SK-N-SH (cell line): ENCODE data around the gene RIPOR2. TPM values are rescaled to one million over a fixed set of nuclear protein-coding genes. Genes with fewer than 3 reads are reported as not detected.

Experiments
- CTCF ChIA-PET: fragments of 300-600, 350-600 bp; formaldehyde crosslinking; extraction: SDS; loops from one replicate; lab custom pipeline; 2021; lab: Yijun Ruan, JAX
- POLR2A ChIA-PET: fragments of 350-600 bp; sonication (Branson Sonifier 250); formaldehyde crosslinking; extraction: SDS; loops from one replicate; lab custom pipeline; 2020; ENCODE audit warnings: antibody characterized with exemption, inconsistent platforms; lab: Yijun Ruan, JAX
- DNase-seq: peaks from one replicate; pipeline ENCODE4 v3.0.0; 2012
- H2AFZ ChIP-seq: fragments of 200-600 bp; sonication (generic); 2 replicates; pipeline ENCODE4 v1.8.1; 2016; ENCODE audit warnings: antibody characterized with exemption, mild to moderate bottlenecking, low read depth
- H3F3A ChIP-seq: fragments of 200-600 bp; sonication (generic); replicated peaks from 2 replicates; pipeline ENCODE3; 2016; ENCODE audit warnings: antibody characterized with exemption, mild to moderate bottlenecking; ENCODE audit not compliant: insufficient read depth
- H3K27ac ChIP-seq, 2 experiments: fragments of 200-500 bp in 1 of 2; fragments of 200-600 bp in 1 of 2; sonication (Bioruptor generic) in 1 of 2; sonication (generic), shearing (Covaris generic) in 1 of 2; 2 replicates each; pipeline versions ENCODE4 v1.5.1 to v1.6.1; 2014 to 2016; ENCODE audit warnings: low read depth in 2 of 2, inconsistent platforms in 1 of 2, low read length in 1 of 2, mild to moderate bottlenecking in 1 of 2, mixed read lengths in 1 of 2
- H3K27me3 ChIP-seq: fragments of 200-600 bp; sonication (generic), shearing (Covaris generic); 2 replicates; pipeline ENCODE4 v1.6.1; 2016; ENCODE audit warnings: mixed run types; ENCODE audit not compliant: insufficient read depth
- H3K36me3 ChIP-seq, 2 experiments: fragments of 200-500 bp in 1 of 2; fragments of 200-600 bp in 1 of 2; sonication (Bioruptor generic) in 1 of 2; sonication (generic) in 1 of 2; replicated peaks in 1 of 2; 2 replicates each; pipeline versions ENCODE3 to v1.5.1; 2014 to 2016; ENCODE audit warnings: low read length in 1 of 2, mild to moderate bottlenecking in 1 of 2; ENCODE audit not compliant: insufficient read depth in 2 of 2, control insufficient read depth in 1 of 2
- H3K4me1 ChIP-seq, 2 experiments: fragments of 200-500 bp in 1 of 2; fragments of 200-600 bp in 1 of 2; sonication (Bioruptor generic) in 1 of 2; sonication (generic), shearing (Covaris generic) in 1 of 2; 2 replicates each; pipeline versions ENCODE4 v1.5.1 to v1.6.1; 2014 to 2016; ENCODE audit warnings: low read depth in 1 of 2, low read length in 1 of 2, mixed run types in 1 of 2; ENCODE audit not compliant: insufficient read depth in 2 of 2, control insufficient read depth in 1 of 2
- H3K4me2 ChIP-seq: fragments of 200-600 bp; sonication (generic), shearing (Covaris generic); 2 replicates; pipeline ENCODE4 v1.6.1; 2017; ENCODE audit warnings: mixed run types
- H3K4me3 ChIP-seq, 2 experiments: fragments of 200-500 bp in 1 of 2; fragments of 200-600 bp in 1 of 2; sonication (Bioruptor generic) in 1 of 2; sonication (generic), shearing (Covaris generic) in 1 of 2; 2 replicates each; pipeline versions ENCODE4 v1.5.1 to v1.8.1; 2014 to 2016; ENCODE audit warnings: low read depth in 2 of 2, inconsistent platforms in 1 of 2, low read length in 1 of 2, mild to moderate bottlenecking in 1 of 2, mixed read lengths in 1 of 2, moderate library complexity in 1 of 2
- H3K79me2 ChIP-seq: fragments of 200-600 bp; sonication (generic); 2 replicates; pipeline ENCODE4 v1.8.1; 2017; ENCODE audit warnings: mild to moderate bottlenecking; ENCODE audit not compliant: insufficient read depth
- H3K9ac ChIP-seq: fragments of 200-600 bp; sonication (generic); 2 replicates; pipeline ENCODE4 v1.6.1; 2017; ENCODE audit warnings: mixed run types
- H3K9me2 ChIP-seq: fragments of 200-600 bp; sonication (generic); 2 replicates; pipeline ENCODE4 v1.6.1; 2017; ENCODE audit warnings: mixed run types
- H3K9me3 ChIP-seq: fragments of 200-600 bp; sonication (generic); 2 replicates; pipeline ENCODE4 v1.6.1; 2017; ENCODE audit warnings: mixed run types, mild to moderate bottlenecking, moderate library complexity
- H4K20me1 ChIP-seq: fragments of 200-600 bp; sonication (generic); 2 replicates; pipeline ENCODE4 v1.6.1; 2017; ENCODE audit warnings: mild to moderate bottlenecking, mixed run types; ENCODE audit not compliant: insufficient read depth
- ELF1 ChIP-seq: IDR thresholded peaks from 2 replicates; pipeline ENCODE4 v1.4.0; 2012
- FOSL2 ChIP-seq: IDR thresholded peaks from 2 replicates; pipeline ENCODE4 v1.4.0; 2012; ENCODE audit warnings: low read depth, mild to moderate bottlenecking, moderate library complexity, borderline replicate concordance
- GATA2 ChIP-seq: sonication (generic); formaldehyde crosslinking; IDR thresholded peaks from 2 replicates; pipeline ENCODE4 v1.5.0; 2020; ENCODE audit warnings: mild to moderate bottlenecking, missing genetic modification reagents
- MXI1 ChIP-seq: IDR thresholded peaks from 2 replicates; pipeline ENCODE4 v1.6.1; 2012; ENCODE audit warnings: mild to moderate bottlenecking, low read depth, low read length, improper control_type of control experiment
- RCOR1 ChIP-seq: fragments of 150-350 bp; IDR thresholded peaks from 2 replicates; pipeline ENCODE4 v1.6.1; 2017; ENCODE audit warnings: antibody characterized with exemption, low read length
- RFX5 ChIP-seq: IDR thresholded peaks from 2 replicates; pipeline ENCODE4 v1.6.1; 2012; ENCODE audit warnings: mild to moderate bottlenecking, improper control_type of control experiment, low read length
- SMC3 ChIP-seq: IDR thresholded peaks from 2 replicates; pipeline ENCODE4 v1.6.1; 2012; ENCODE audit warnings: low read depth, low read length, improper control_type of control experiment
- WGBS: methylation state at CpG from one replicate; pipeline ENCODE4 v1.1.6; 2017; ENCODE audit warnings: low lambda C conversion rate; 5-methylcytosine and 5-hydroxymethylcytosine counted together
- polyA plus RNA-seq, 3 experiments: library from polyadenylated mRNA; depleted of rRNA; stranded (reverse); fragments of >200 nt; gene quantifications; 2 replicates each; pipeline ENCODE4 v1.2.3, GENCODE V29; 2012
- TF ChIP-seq, protein P1 (sequence below): IDR thresholded peaks from 2 replicates; pipeline ENCODE4 v1.6.1; 2012; ENCODE audit warnings: mild to moderate bottlenecking, low read depth, low read length, moderate library complexity
- TF ChIP-seq, protein P2 (sequence below): IDR thresholded peaks from 2 replicates; pipeline ENCODE4 v1.4.0; 2012; ENCODE audit warnings: low read depth, borderline replicate concordance

RIPOR2 gene
- polyA plus RNA-seq, 1 of the 3 experiments (the other 2 are of a cell fraction): 0.05 TPM

DNA sequence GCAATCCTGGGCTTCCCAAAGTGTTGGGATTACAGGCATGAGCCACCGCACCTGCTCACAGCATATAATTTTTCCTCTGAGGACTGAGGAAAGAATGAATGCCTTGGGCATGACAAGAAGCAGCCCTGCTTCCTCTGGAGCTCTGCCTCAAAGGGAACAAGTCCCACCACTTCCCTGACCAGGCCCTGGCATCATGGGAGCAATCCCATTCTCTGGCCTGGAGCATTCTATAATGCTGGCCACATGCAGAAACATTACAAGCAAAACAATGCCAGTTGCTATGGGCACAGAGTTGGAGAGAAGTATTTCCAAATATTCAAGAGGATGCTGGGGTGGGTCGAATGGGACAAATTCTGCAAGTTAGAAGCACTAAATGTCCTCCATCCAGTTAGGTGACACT, 95.6 kb downstream of the RIPOR2 start:
- Histone ChIP-seq H3K4me3 (no peak overlapping the region), H2AFZ (no peak overlapping the region), H3K36me3 (no peaks in the 10 kb centered on the region), H4K20me1 (no peaks in the 10 kb centered on the region), H3F3A (no peaks in the 10 kb centered on the region), H3K79me2 (no peaks in the 10 kb centered on the region), H3K4me2 (no peak overlapping the region), H3K9me3 (no peaks in the 10 kb centered on the region), H3K4me1 (no peaks in the 10 kb centered on the region; a peak in 1 of 4 replicates), H3K27me3 (no peaks in the 10 kb centered on the region), H3K27ac (no peak overlapping the region), H3K9me2 (no peaks in the 10 kb centered on the region), H3K9ac (no peak overlapping the region)
- CTCF ChIA-PET: interaction anchor here (0.6 kb wide), 1 partner anchor 16 kb away, joined by 3 read pairs; no protein-coding TSS in a partner anchor
- 50% methylated on average over 2 of the region's 2 CpGs for WGBS
- no peak for TF ChIP-seq RFX5
- TF ChIP-seq, protein P1, sequence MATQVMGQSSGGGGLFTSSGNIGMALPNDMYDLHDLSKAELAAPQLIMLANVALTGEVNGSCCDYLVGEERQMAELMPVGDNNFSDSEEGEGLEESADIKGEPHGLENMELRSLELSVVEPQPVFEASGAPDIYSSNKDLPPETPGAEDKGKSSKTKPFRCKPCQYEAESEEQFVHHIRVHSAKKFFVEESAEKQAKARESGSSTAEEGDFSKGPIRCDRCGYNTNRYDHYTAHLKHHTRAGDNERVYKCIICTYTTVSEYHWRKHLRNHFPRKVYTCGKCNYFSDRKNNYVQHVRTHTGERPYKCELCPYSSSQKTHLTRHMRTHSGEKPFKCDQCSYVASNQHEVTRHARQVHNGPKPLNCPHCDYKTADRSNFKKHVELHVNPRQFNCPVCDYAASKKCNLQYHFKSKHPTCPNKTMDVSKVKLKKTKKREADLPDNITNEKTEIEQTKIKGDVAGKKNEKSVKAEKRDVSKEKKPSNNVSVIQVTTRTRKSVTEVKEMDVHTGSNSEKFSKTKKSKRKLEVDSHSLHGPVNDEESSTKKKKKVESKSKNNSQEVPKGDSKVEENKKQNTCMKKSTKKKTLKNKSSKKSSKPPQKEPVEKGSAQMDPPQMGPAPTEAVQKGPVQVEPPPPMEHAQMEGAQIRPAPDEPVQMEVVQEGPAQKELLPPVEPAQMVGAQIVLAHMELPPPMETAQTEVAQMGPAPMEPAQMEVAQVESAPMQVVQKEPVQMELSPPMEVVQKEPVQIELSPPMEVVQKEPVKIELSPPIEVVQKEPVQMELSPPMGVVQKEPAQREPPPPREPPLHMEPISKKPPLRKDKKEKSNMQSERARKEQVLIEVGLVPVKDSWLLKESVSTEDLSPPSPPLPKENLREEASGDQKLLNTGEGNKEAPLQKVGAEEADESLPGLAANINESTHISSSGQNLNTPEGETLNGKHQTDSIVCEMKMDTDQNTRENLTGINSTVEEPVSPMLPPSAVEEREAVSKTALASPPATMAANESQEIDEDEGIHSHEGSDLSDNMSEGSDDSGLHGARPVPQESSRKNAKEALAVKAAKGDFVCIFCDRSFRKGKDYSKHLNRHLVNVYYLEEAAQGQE: no peak
- TF ChIP-seq RCOR1: no peak
- TF ChIP-seq GATA2 (CRISPR knock-in tag): no peak
- no peak for TF ChIP-seq ELF1
- no peak for TF ChIP-seq FOSL2
- POLR2A ChIA-PET: no interaction called here
- no peak for DNase-seq

DNA sequence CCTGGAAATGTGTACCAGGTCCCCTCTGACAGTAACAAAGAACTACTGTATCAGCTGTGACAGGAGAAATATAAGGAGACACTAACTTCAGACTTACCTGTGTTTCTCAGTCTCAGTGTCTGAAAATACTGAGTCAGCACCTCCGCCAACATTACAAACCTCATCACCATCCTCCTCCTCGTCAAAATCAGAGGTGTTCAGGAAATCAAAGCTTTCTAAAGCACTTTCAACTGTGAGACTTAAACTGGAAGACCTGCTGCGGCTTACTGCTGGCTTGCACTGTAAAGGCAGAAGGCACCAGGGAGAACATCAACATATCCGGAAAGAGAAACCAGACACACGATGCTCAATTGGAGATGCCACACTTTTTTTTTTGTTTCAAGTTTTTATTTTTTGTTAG, 96.8 kb downstream of the RIPOR2 start:
- Histone ChIP-seq H4K20me1 (no peaks in the 10 kb centered on the region), H3K79me2 (no peaks in the 10 kb centered on the region), H3K9me2 (no peaks in the 10 kb centered on the region), H3K9ac (no peak overlapping the region), H3K27me3 (no peaks in the 10 kb centered on the region), H3K27ac (no peak overlapping the region), H3K9me3 (no peaks in the 10 kb centered on the region), H3K4me2 (no peak overlapping the region), H3K36me3 (no peaks in the 10 kb centered on the region), H3F3A (no peaks in the 10 kb centered on the region), H3K4me3 (no peak overlapping the region), H2AFZ (no peak overlapping the region), H3K4me1 (no peaks in the 10 kb centered on the region; a peak in 1 of 4 replicates)
- TF ChIP-seq, protein P1: no peak
- TF ChIP-seq MXI1 (no peak), SMC3 (no peak)
- TF ChIP-seq, protein P2, sequence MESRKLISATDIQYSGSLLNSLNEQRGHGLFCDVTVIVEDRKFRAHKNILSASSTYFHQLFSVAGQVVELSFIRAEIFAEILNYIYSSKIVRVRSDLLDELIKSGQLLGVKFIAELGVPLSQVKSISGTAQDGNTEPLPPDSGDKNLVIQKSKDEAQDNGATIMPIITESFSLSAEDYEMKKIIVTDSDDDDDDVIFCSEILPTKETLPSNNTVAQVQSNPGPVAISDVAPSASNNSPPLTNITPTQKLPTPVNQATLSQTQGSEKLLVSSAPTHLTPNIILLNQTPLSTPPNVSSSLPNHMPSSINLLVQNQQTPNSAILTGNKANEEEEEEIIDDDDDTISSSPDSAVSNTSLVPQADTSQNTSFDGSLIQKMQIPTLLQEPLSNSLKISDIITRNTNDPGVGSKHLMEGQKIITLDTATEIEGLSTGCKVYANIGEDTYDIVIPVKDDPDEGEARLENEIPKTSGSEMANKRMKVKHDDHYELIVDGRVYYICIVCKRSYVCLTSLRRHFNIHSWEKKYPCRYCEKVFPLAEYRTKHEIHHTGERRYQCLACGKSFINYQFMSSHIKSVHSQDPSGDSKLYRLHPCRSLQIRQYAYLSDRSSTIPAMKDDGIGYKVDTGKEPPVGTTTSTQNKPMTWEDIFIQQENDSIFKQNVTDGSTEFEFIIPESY: no peak
- no peak for DNase-seq
- CTCF ChIA-PET: no interaction called here
- 74% methylated on average over 5 of the region's 5 CpGs for WGBS
- POLR2A ChIA-PET: no interaction called here
